C4-2B (cell line): ENCODE results near the gene UGT1A9.

Experiments
- CTCF ChIP-seq: fragments of 450-650 bp; conservative IDR thresholded peaks from 2 replicates; pipeline ENCODE4 v1.5.1; 2017; ENCODE audit warnings: mild to moderate bottlenecking
- ZFX ChIP-seq: fragments of 450-650 bp; IDR thresholded peaks from 2 replicates; pipeline ENCODE4 v1.6.1; 2017

- no peak for TF ChIP-seq CTCF
- no peak for TF ChIP-seq ZFX
Observed at GRCh38 chr2:233708942-233709341, 37.2 kb downstream of the UGT1A9 start.
